K562 (cell line): Measurements from ENCODE around the gene USP12. TPM values are rescaled to one million over a fixed set of nuclear protein-coding genes. Genes with fewer than 3 reads are reported as not detected.

Experiments used
- ATAC-seq: fragments of 200-7000 bp; cut with Tn5 transposase; 3 replicates; pipeline ENCODE4 v1.9.1; 2020; ENCODE audit warnings: moderate library complexity
- BruUV-seq: library from RNA; stranded (reverse); fragments of 400-500 nt; replicated peaks from 2 replicates; lab custom pipeline; 2021; lab: Mats Ljungman, UMichigan
- CTCF ChIA-PET: fragments of 300-600 bp; formaldehyde crosslinking; extraction: SDS; loops from one replicate; lab custom pipeline; 2021; ENCODE audit warnings: low intra/inter-chr PET ratio; lab: Yijun Ruan, JAX
- POLR2A ChIA-PET: fragments of 300-600, 350-650 bp; sonication (Branson Sonifier 250); formaldehyde crosslinking; extraction: SDS; loops from one replicate; lab custom pipeline; 2021; ENCODE audit warnings: antibody characterized with exemption, inconsistent platforms; lab: Yijun Ruan, JAX
- DNase-seq, 4 experiments: peaks; one replicate each; pipeline versions ENCODE4 v3.0.0 to v3.0.0-alpha.2; 2011 to 2018; ENCODE audit warnings: low spot score in 3 of 4, mixed read lengths in 3 of 4; ENCODE audit errors: extremely low read depth in 1 of 4
- FAIRE-seq: peaks from 2 replicates; lab custom pipeline; 2011; peaks lifted over from hg19 to GRCh38; lab: Jason Lieb, UNC
- H2AFZ ChIP-seq: 2 replicates; pipeline ENCODE4 v1.6.0; 2011; ENCODE audit warnings: low read depth, low read length, control low read depth, inconsistent platforms
- H3K27ac ChIP-seq: fragments of 200-600 bp; 3 replicates; pipeline ENCODE4 v1.8.0; 2011; ENCODE audit warnings: low read depth, mild to moderate bottlenecking, control low read depth, inconsistent platforms, low read length, moderate library complexity, mixed read lengths; ENCODE audit errors: extremely low read depth
- H3K27me3 ChIP-seq, 2 experiments: fragments of 300-600 bp in 1 of 2; 2 replicates in 1 of 2; 3 replicates in 1 of 2; pipeline versions ENCODE4 v1.6.0 to v1.8.0; 2011; ENCODE audit warnings: inconsistent platforms in 2 of 2, low read length in 2 of 2, mild to moderate bottlenecking in 1 of 2, mixed read lengths in 1 of 2, moderate library complexity in 1 of 2; ENCODE audit not compliant: control insufficient read depth in 2 of 2, insufficient read depth in 2 of 2
- H3K36me3 ChIP-seq: fragments of 300-600 bp; 3 replicates; pipeline ENCODE4 v1.8.0; 2011; ENCODE audit warnings: mild to moderate bottlenecking, low read length, inconsistent platforms; ENCODE audit not compliant: control insufficient read depth, insufficient read depth
- H3K4me1 ChIP-seq, 2 experiments: fragments of 200-600 bp in 1 of 2; replicated peaks in 1 of 2; 2 replicates in 1 of 2; 3 replicates in 1 of 2; pipeline versions ENCODE4 v1.5.1 to v1.8.0; 2011; ENCODE audit warnings: inconsistent platforms in 2 of 2, low read length in 2 of 2, mild to moderate bottlenecking in 1 of 2, mixed read lengths in 1 of 2, moderate library complexity in 1 of 2; ENCODE audit not compliant: control insufficient read depth in 2 of 2, insufficient read depth in 2 of 2
- H3K4me2 ChIP-seq: 2 replicates; pipeline ENCODE4 v1.6.1; 2011; ENCODE audit warnings: low read length, control low read depth, inconsistent platforms, mixed read lengths; ENCODE audit not compliant: insufficient read depth
- H3K4me3 ChIP-seq: fragments of 200-600 bp; sonication (generic), shearing (Covaris generic); 2 replicates; pipeline ENCODE4 v1.5.1; 2016; ENCODE audit warnings: control low read depth, inconsistent platforms
- H3K79me2 ChIP-seq: fragments of 200-600 bp; 3 replicates; pipeline ENCODE4 v1.8.0; 2011; ENCODE audit warnings: low read length, inconsistent platforms; ENCODE audit not compliant: control insufficient read depth, insufficient read depth
- H3K9ac ChIP-seq, 2 experiments: 2 replicates each; pipeline versions ENCODE4 v1.6.0 to v1.6.1; 2011; ENCODE audit warnings: low read depth in 2 of 2, low read length in 2 of 2, control low read depth in 1 of 2, inconsistent platforms in 1 of 2, mild to moderate bottlenecking in 1 of 2, mixed read lengths in 1 of 2; ENCODE audit not compliant: insufficient read depth in 1 of 2
- H3K9me1 ChIP-seq: one replicate; pipeline ENCODE4 v1.6.0; 2011; ENCODE audit warnings: inconsistent platforms, mild to moderate bottlenecking, low read length, moderate library complexity; ENCODE audit not compliant: control insufficient read depth, insufficient read depth
- H3K9me3 ChIP-seq: replicated peaks from 2 replicates; pipeline ENCODE4 v1.5.1; 2011; ENCODE audit warnings: low read depth, low read length, inconsistent platforms; ENCODE audit not compliant: control insufficient read depth, insufficient read depth
- H4K20me1 ChIP-seq: replicated peaks from 2 replicates; pipeline ENCODE4 v1.6.1; 2011; ENCODE audit warnings: low read length, inconsistent platforms, mixed read lengths; ENCODE audit not compliant: control insufficient read depth, insufficient read depth
- BRF2 ChIP-seq: IDR thresholded peaks from 3 replicates; pipeline ENCODE4 v1.6.1; 2011; ENCODE audit warnings: borderline replicate concordance, mild to moderate bottlenecking; ENCODE audit not compliant: insufficient read length, insufficient read depth
- CBFA2T2 ChIP-seq: fragments of 450-650 bp; conservative IDR thresholded peaks from 2 replicates; pipeline ENCODE4 v1.6.1; 2017; ENCODE audit warnings: mild to moderate bottlenecking
- CEBPG ChIP-seq, 3 experiments: fragments of 200-800 bp in 1 of 3; sonication (Bioruptor generic) in 1 of 3; sonication (generic) in 1 of 3; formaldehyde crosslinking in 1 of 3; IDR thresholded peaks in 2 of 3; conservative IDR thresholded peaks in 1 of 3; 2 replicates each; pipeline versions ENCODE4 v1.6.1 to v1.8.0; 2016 to 2022; ENCODE audit warnings: missing compliant biosample characterization in 2 of 3, missing genetic modification characterization in 2 of 3, mild to moderate bottlenecking in 1 of 3, missing genetic modification reagents in 1 of 3
- CREBBP ChIP-seq: IDR thresholded peaks from one replicate; pipeline ENCODE4 v1.6.1; 2012; ENCODE audit warnings: low read depth, mild to moderate bottlenecking, control low read depth, inconsistent platforms, low read length
- DNMT1 ChIP-seq: fragments of 450-650 bp; IDR thresholded peaks from 2 replicates; pipeline ENCODE4 v1.6.1; 2016; ENCODE audit warnings: antibody characterized with exemption, mild to moderate bottlenecking
- ETV5 ChIP-seq: sonication (generic); formaldehyde crosslinking; IDR thresholded peaks from 2 replicates; pipeline ENCODE4 v1.4.0; 2020; ENCODE audit warnings: low read depth, mild to moderate bottlenecking, missing genetic modification reagents
- GTF2B ChIP-seq: IDR thresholded peaks from 2 replicates; pipeline ENCODE4 v1.6.1; 2011; ENCODE audit not compliant: insufficient read length; ENCODE audit errors: extremely low read depth
- HDAC6 ChIP-seq: IDR thresholded peaks from 2 replicates; pipeline ENCODE4 v1.6.1; 2012; ENCODE audit warnings: low read depth, mild to moderate bottlenecking, control low read depth, inconsistent platforms, low read length, moderate library complexity
- JUNB ChIP-seq: fragments of 450-650 bp; formaldehyde crosslinking; conservative IDR thresholded peaks from 2 replicates; pipeline ENCODE4 v1.4.0; 2020; ENCODE audit warnings: mild to moderate bottlenecking
- KLF1 ChIP-seq: fragments of 450-650 bp; IDR thresholded peaks from 2 replicates; pipeline ENCODE4 v1.6.1; 2016; ENCODE audit warnings: missing genetic modification characterization, missing compliant biosample characterization
- NRF1 ChIP-seq, 2 experiments: fragments of 450-650 bp; IDR thresholded peaks in 1 of 2; conservative IDR thresholded peaks in 1 of 2; 2 replicates each; pipeline ENCODE4 v1.6.1; 2014; ENCODE audit warnings: mild to moderate bottlenecking in 2 of 2
- PCBP1 ChIP-seq: fragments of 200-400 bp; formaldehyde crosslinking; IDR thresholded peaks from 2 replicates; pipeline ENCODE4 v1.6.1; 2018; ENCODE audit warnings: mild to moderate bottlenecking, low read depth, low read length; ENCODE audit not compliant: poor library complexity, severe bottlenecking
- POLR2AphosphoS2 ChIP-seq: IDR thresholded peaks from 2 replicates; pipeline ENCODE4 v1.6.1; 2012; ENCODE audit warnings: low read length, improper control_type of control experiment
- SRSF3 ChIP-seq: fragments of 200-400 bp; formaldehyde crosslinking; IDR thresholded peaks from 2 replicates; pipeline ENCODE4 v1.6.1; 2016; ENCODE audit warnings: mild to moderate bottlenecking, low read length, moderate library complexity; ENCODE audit not compliant: insufficient read depth
- TCF7 ChIP-seq: sonication (generic); IDR thresholded peaks from 2 replicates; pipeline ENCODE4 v1.6.1; 2016; ENCODE audit warnings: antibody characterized with exemption, borderline replicate concordance
- TSHZ1 ChIP-seq: fragments of 250-450 bp; sonication (Bioruptor Pico); IDR thresholded peaks from 2 replicates; pipeline ENCODE4 v1.4.0; 2020; ENCODE audit warnings: mild to moderate bottlenecking, moderate library complexity
- ZBTB26 ChIP-seq: fragments of 450-650 bp; formaldehyde crosslinking; IDR thresholded peaks from 2 replicates; pipeline ENCODE4 v1.4.0; 2022; ENCODE audit warnings: missing genetic modification characterization
- WGBS: fragments of 100-300 bp; shearing (Covaris generic); methylation state at CpG from one replicate; pipeline ENCODE4 v1.1.6; 2016; ENCODE audit warnings: low coverage, mixed read lengths; ENCODE audit not compliant: insufficient coverage; ENCODE audit errors: missing lambda C conversion rate; 5-methylcytosine and 5-hydroxymethylcytosine counted together
- in situ Hi-C: fragments of 300-500 bp; cut with MboI; formaldehyde crosslinking; loops from 4 replicates; pipeline ENCODE4 v1.15.0; 2018; ENCODE audit warnings: inconsistent platforms, mixed read lengths
- intact Hi-C: fragments of 100-400 bp; cut with micrococcal nuclease; formaldehyde crosslinking; loops from 2 replicates; pipeline ENCODE4 v1.14.2; 2022
- polyA plus RNA-seq, 8 experiments: library from polyadenylated mRNA; depleted of rRNA in 4 of 8; stranded (reverse) in 5 of 8; unstranded in 3 of 8; fragments of >200 nt; fragmentation: Nextera tagmentation in 2 of 8; fragmentation: Illumina TruSeq in 1 of 8; extraction: Ambion mirVana in 2 of 8; extraction: Trizol in 1 of 8; gene quantifications; 2 replicates each; pipeline versions ENCODE4 v1.2.1 to v1.2.3, GENCODE V29; 2011 to 2014; ENCODE audit warnings: inconsistent platforms in 1 of 8, missing spikeins in 1 of 8
- total RNA-seq, 7 experiments: library from RNA; depleted of rRNA in 6 of 7; stranded (reverse); fragments of >200 nt in 6 of 7; fragmentation: Illumina TruSeq in 2 of 7; extraction: Trizol in 2 of 7; gene quantifications; 2 replicates each; pipeline versions ENCODE4 v1.2.1 to v1.2.3, GENCODE V29; 2011 to 2021; ENCODE audit warnings: low replicate concordance in 1 of 7

Gene USP12
- total and polyA plus RNA-seq, 9 of the 15 experiments (the other 6 are each of a cell fraction or from before 2014, with no cell fraction given) = 1.8 to 20.5 (median 13.3) TPM

- Histone ChIP-seq H2AFZ (no peak overlapping the region), H3K4me1 (peaks cover 14 to 30% of the 10 kb centered on the region in 2 experiments; a peak in 4 of 5 replicates), H3K4me2 (no peak overlapping the region), H4K20me1 (no peaks in the 10 kb centered on the region), H3K79me2 (peaks cover 94% of the 10 kb centered on the region), H3K27me3 (no peaks in the 10 kb centered on the region)
- intact Hi-C loops = no loop called here
- 75% methylated on average over 5 of the region's 5 CpGs for WGBS
- DNase-seq (no peak), ATAC-seq (no peak)
- no TSS peak for BruUV-seq
- POLR2A ChIA-PET = interaction anchor here (2.1 to 3.6 kb wide), 2 partner anchors 9 to 50 kb away, joined by 4 to 24 read pairs; no protein-coding TSS in a partner anchor
- no peak for TF ChIP-seq KLF1 (tag)
- TF ChIP-seq SRSF3 = no peak
- no peak for TF ChIP-seq TCF7
- TF ChIP-seq TSHZ1 = no peak
- TF ChIP-seq DNMT1 = no peak
- no peak for TF ChIP-seq CBFA2T2
- TF ChIP-seq NRF1 (conservative IDR thresholded peaks at IDR 0.05 in 1 of 2, IDR thresholded peaks at IDR 0.05 in 1 of 2) = no peak
- no peak for TF ChIP-seq ETV5
- TF ChIP-seq BRF2 = no peak
- no peak for TF ChIP-seq POLR2AphosphoS2
- no peak for TF ChIP-seq PCBP1
- no peak for TF ChIP-seq GTF2B
- no peak for TF ChIP-seq CEBPG (CRISPR knock-in tag; IDR thresholded peaks at IDR 0.05)
- no peak for TF ChIP-seq CEBPG (tag; conservative IDR thresholded peaks at IDR 0.05 in 1 of 2, IDR thresholded peaks at IDR 0.05 in 1 of 2)
- TF ChIP-seq ZBTB26 (CRISPR knock-in tag) = no peak
- TF ChIP-seq CREBBP = no peak
- TF ChIP-seq JUNB = no peak
- no peak for TF ChIP-seq HDAC6
- TF ChIP-seq, all 486 proteins: peak for 0
- no peak overlapping the region for H3K27ac ChIP-seq
- in situ Hi-C loops = no loop called here
- no peaks in the 10 kb centered on the region for H3K36me3 ChIP-seq
- CTCF ChIA-PET = no interaction called here
- H3K9me3 ChIP-seq = no peaks in the 10 kb centered on the region
- no peaks in the 10 kb centered on the region for H3K9me1 ChIP-seq
- no peak for FAIRE-seq
- H3K4me3 ChIP-seq = no peak overlapping the region
- no peak overlapping the region for H3K9ac ChIP-seq
Observed at GRCh38 chr13:27135023-27135422, 36.6 kb downstream of the USP12 start.
